Measurements from ENCODE around the gene NHLRC4.

NHLRC4 gene

DNA sequence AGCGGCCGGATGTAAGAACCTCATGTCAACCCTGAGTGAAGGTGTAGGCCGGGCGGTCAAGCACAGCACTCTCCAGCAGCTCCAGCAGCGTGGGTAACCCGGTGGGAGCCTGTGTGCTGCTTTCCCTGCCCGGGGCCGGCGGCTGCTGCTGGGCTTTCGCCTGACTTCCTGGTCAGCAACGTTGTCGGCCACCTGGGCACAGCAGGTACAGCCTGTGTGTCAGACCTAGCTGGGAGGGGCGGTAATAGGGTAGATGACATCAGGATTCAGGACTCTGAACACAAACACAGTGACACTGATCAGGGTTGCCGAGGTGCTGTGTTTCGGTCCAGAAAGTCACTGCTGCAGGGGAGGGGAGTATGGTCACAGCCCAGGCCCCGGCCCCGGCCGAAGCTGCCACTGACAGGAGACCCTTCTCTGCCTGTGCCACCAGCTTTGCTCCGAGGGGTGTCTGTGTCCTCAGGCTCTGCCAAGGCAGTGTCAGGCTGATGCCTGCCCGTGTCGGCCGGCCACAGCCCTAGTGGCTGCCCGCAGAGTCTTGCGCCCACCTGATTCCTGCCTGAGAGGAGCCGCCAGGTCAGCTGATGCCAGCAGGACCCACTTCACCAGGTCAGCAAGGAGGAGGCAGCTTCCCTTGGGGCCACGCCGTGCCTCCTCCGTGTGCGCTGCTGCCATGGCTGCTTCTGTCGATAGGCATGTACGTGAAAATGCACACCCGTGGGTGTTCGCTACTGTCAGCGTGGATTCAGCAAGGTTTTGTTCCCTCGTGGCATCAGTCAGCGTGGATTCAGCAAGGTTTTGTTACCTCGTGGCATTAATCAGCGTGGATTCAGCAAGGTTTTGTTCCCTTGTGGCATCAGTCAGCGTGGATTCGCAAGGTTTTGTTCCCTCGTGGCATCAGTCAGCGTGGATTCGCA, 32.3 kb downstream of the NHLRC4 start:
- peak in 1 of 14 donors; percentile 43 for DNase-seq

DNA sequence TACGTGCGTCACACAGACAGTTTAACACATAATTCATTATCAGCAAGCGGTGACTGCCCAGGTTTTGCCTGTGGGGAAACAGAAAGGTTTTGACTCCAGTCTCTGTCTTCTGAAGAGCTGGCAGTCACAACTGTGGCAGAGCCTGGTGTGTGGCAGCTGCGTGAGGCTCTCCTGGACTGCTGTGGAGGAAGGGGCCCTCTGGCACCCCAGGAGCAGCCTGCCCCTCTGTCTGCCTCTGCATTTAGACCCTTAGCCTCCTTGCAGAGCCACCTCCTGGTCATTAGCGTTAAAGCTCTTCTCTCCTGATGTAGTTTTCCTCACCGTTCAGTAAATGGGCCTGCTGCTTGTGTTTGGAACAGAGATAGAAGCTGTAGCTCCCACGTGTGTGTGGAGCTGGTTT, 34.0 kb downstream of the NHLRC4 start:
- DNase-seq: peak in 1 of 14 donors; percentile 35

DNA sequence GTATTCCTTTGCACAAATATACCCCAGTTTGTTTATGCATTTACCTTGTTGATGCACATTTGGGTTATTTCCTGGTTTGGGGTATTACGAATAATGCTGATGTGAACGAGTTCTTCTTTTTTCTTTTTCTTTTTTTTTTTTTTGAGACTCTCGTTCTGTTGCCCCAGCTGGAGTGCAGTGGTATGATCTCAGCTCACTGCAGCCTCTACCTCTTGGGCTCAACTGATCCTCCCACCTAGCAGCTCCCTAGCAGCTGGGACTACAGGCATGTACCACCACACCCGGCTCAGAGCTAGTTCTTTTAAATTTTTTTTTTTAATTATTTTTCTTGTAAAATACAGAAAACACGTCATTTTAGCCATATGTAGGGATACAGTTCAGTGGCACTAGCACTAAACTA, 37.1 kb downstream of the NHLRC4 start:
- DNase-seq: no peak

DNA sequence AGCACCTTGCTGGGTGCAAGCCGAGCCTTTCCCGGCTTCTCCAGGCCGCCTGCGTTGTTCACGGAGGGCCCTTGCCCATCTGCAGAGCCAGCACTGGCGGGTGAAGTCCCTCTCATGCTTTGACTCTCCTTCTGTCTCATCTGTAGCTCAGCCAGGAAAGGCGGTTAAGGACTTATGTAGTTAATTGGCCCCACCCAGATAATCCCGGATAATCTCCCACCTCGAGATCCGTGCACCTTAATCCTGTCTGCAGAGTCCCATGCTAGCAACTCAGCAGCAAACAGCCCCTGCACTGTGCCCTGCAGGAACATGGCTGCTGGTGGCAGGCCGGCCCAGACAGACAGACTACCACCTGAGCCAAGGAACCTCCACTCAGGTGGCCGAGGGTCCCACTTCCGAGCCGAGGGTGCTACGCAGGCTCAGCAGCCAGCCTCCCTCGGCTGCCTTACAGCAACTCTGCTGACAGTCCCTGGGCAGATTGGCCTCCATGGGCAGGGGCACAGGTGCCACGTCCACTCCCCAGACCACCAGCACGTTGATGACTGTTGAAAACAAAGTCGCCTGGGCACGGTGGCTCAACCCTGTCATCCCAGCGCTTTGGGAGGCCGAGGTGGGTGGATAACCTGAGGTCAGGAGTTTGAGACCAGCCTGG, 40.0 kb downstream of the NHLRC4 start:
- DNase-seq: peak in 1 of 14 donors; percentile 42

DNA sequence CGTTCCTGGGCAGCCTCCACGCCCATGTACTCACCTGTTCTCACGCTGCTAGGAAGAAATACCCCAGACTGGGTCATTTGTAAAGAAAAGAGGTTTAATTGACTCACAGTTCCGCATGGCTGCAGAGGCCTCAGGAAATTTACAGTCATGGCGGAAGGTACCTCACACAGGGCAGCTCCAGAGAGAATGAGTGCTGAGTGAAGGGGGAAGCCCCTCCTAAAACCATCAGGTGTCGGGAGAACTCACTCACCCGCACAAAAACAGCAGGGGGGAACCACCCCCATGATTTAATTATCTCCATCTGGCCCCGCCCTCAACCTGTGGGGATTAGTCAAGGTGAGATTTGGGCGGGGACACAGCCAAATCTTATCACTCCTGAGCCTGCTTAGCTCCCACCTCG, 41.2 kb downstream of the NHLRC4 start:
- DNase-seq: no peak

DNA sequence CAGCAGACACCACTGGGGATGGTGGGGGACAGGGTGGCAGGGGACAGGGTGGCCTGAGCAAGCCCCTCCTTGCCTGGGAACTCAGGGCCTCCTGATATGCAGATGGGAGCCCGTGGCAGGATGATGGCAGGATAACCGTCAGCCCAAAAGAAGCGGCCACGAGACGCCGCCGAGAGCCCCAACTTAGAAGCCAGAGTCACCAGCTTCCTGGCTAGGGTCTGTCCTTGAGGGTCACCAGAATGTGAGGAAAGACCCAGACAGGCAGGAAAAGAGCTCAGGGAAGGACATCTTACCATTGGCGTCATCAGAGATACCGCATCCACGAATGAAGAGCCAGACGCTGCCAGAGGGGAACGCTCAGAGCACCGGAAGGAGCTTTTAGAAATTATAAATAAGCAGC, 42.5 kb downstream of the NHLRC4 start:
- DNase-seq: no peak

DNA sequence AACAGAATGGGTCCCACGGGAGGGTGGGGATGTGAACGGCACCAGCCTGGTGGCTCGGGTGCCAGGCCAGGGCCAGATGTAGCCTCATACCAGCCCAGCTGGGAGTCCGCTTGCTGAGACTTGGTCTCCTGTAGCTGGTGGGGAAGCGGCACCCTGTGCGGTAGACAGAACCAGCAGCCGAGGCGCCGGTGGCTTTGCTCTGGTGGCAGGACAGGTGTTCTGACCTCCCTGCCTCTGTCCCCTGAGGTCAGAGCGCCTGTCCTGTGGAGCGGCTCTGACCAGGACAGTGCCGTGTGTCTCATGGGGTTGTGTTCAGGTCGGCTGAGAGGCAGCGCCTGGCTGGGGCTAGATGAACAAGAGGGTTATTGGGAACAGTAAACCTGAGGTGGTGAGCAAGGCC, 43.2 kb downstream of the NHLRC4 start:
- DNase-seq: no peak

DNA sequence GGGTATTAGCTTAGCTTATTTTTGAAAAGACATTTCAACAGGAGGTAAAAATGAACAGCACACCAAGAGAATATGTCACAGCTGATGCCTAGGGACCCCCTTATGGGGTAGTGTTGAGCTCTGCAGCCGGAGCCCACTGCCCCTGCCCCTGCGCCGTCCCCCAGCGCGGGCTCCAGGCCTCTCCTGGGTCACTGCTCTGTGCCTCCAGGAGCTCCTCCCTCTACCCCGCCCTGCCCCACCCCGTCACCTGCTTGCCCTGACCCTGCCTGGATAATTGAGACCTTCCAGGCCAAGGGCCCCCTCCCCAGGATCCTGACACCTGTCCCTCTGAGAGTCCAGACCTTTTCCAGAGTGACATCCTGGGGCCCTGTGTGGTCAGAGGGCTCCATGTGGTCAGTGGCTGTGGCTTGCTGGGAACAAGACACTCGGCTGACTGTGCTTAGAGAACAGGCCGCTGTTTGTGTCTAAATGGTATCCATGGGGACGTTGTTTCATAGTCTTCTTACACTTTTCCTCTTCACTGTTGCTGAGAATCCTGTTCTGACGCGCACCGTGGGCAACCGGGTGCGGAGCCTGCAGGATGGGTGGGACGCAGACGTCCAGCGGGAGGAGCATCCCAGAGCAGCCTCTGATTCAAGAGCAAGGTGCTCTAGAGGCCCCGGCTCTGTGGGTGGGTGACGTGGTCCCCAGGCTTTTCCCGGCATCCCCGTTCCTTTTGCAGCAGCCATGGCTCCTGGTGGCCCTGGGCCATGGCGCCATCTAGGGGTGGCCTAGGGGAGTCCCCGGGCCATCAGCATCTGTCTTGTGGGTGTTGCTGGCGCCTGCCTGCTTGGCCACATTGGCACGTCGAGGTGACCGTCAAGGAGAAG, 43.9 kb downstream of the NHLRC4 start:
- DNase-seq: peak in 10 of 14 donors; percentile 5 to 92 (median 47)

DNA sequence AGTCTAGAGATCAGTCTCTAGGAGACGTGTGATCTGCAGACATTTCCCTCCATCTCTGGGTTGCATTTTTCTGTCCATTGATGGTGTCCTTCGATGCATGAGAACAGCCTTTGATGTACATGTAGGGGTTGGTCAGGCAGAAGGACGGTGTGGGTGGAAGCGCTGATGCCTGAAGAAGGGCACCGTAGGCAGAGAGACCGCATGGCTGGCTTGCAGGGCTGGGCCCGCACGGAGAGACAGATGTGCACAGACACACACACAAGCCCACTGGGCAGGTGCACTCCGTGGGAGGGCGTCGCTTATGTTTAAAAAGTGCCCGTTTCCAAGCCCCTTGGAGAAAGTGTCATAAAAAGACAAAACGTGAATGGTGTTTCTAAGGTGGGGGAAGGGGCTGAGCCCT, 48.3 kb downstream of the NHLRC4 start:
- no peak for DNase-seq

DNA sequence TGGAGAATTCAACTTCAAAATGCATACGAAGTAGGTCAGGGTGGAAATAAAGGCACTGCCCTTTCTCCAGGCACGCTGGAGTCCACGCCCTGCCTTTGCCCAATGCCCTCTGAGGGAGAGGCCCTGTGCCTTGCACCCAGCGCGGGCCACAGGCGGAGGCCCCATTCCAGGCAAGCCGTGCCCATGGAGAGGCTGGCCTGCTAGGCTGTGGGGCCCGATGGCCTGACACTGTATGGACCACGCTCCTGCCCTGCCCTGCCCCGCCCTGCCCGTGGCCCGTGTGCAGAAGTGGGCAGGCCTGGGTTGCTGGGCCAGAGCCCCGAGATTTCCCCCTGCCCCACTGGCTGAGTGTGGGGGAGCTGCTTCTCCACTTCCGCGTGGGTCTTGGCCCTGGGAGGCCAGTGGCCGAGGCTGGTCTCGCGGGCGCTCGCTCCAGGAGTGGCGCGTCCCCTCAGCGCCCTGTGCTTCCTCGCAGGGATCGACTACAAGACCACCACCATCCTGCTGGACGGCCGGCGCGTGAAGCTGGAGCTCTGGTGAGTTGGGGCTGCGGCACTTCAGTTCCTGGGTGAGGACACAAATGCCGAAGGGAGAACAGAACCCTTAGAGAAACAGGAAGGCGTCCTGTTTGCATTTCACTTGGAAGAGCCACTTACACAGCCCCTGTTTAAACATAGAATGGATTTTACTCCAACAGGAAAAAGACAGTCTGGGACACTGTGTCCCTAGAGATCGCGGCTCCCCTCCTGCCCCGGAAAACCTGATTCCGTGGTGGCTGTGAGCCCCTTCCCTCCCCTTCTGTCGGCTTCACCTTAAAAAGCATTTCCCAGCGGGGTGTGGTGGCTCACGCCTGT, 50.2 kb downstream of the NHLRC4 start:
- no peak for DNase-seq

DNA sequence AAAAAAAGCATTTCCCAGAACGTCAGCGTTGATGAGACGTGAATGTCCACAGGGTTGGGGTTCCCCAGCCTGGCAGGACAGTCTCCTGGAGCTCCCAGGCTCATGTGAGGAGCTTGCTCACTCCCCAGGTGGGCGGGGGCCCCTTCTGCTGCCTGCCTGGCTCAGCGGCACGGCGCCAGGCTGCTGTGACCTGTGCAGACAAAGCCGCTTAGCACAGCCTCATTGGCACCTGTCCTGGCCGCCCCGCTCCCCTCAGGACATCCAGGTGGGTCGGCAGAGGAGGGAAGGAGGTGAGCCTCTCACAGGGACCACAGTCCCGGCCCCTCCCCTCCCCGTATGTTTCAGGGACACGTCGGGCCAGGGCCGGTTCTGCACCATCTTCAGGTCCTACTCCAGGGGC, 51.0 kb downstream of the NHLRC4 start:
- DNase-seq: no peak

Measured in C1 segment of cervical spinal cord (tissue), 14 donors.